ENCODE data around the gene RER1. TPM values are rescaled to one million over a fixed set of nuclear protein-coding genes. Genes with fewer than 3 reads are reported as not detected.

The RER1 gene
- total and polyA plus RNA-seq, 4 donors: 48.8 to 118 (median 89.8) TPM

DNA sequence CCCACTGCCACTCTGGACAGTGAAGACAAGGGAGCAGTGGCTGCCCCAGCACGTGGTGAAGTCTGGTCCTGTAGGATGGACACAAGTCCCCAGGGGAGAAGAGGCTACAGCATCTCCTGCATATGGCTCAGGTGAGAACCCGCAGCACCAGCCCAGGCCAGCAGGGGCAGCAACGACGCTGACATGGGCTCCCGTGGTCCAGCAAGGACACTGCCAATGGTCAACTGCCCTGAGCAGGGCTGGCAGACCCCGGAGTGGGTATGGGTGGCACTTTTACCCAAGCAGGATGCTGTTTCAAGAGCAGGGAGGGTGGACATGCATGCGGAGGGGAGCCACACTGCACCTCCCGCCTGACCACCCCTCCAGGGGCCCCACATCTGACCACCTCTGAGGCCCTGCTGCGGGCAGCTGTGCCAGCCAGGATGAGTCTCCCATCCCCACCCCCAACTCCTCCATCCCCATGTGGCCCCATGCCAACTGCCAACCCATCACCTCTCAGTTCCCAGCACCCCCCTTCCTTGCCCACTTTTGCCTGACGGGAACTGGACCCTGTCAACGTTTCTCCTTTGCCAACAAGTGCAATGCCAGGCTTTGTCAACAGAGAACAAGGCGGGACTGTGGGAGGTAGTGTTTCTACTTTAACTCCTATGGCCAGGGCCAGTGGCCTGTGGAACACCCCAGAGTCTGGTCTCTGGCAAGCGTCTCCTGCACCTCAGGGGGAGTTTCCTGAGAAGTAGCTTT, 8.8 kb upstream of the RER1 start:
- no peak overlapping the region for H3K4me3 ChIP-seq (ENCODE audit: low read depth, low read length)
- peaks cover 81% of the 10 kb centered on the region for H3K36me3 ChIP-seq (ENCODE audit: control insufficient read depth, insufficient read depth, low read length)
- no peak overlapping the region for H3K27ac ChIP-seq (ENCODE audit: low read depth, low read length)
- WGBS (ENCODE audit: insufficient coverage): 50% methylated on average over 11 of the region's 13 CpGs
- H3K4me1 ChIP-seq (ENCODE audit: control insufficient read depth, insufficient read depth, low read length): peaks cover 22% of the 10 kb centered on the region
- H3K9me3 ChIP-seq (ENCODE audit: control insufficient read depth, insufficient read depth, low read length): no peaks in the 10 kb centered on the region
- peak in 1 of 6 donors; percentile 20 for DNase-seq (ENCODE audit: low read depth in 4 of 6, low spot score in 6 of 6)
- H3K27me3 ChIP-seq (ENCODE audit: control insufficient read depth, insufficient read depth, low read length): no peaks in the 10 kb centered on the region

GRCh38 chr1:2383576-2383975, 8.1 kb upstream of the RER1 start:
- Histone ChIP-seq H3K4me3 (ENCODE audit: low read depth, low read length) (no peak overlapping the region), H3K27me3 (ENCODE audit: control insufficient read depth, insufficient read depth, low read length) (no peaks in the 10 kb centered on the region), H3K27ac (ENCODE audit: low read depth, low read length) (no peak overlapping the region), H3K9me3 (ENCODE audit: control insufficient read depth, insufficient read depth, low read length) (no peaks in the 10 kb centered on the region), H3K36me3 (ENCODE audit: control insufficient read depth, insufficient read depth, low read length) (peaks cover 80% of the 10 kb centered on the region), H3K4me1 (ENCODE audit: control insufficient read depth, insufficient read depth, low read length) (peaks cover 19% of the 10 kb centered on the region)
- 89% methylated on average over 13 of the region's 14 CpGs for WGBS (ENCODE audit: insufficient coverage)
- DNase-seq (ENCODE audit: low read depth in 4 of 6, low spot score in 6 of 6): no peak

DNA sequence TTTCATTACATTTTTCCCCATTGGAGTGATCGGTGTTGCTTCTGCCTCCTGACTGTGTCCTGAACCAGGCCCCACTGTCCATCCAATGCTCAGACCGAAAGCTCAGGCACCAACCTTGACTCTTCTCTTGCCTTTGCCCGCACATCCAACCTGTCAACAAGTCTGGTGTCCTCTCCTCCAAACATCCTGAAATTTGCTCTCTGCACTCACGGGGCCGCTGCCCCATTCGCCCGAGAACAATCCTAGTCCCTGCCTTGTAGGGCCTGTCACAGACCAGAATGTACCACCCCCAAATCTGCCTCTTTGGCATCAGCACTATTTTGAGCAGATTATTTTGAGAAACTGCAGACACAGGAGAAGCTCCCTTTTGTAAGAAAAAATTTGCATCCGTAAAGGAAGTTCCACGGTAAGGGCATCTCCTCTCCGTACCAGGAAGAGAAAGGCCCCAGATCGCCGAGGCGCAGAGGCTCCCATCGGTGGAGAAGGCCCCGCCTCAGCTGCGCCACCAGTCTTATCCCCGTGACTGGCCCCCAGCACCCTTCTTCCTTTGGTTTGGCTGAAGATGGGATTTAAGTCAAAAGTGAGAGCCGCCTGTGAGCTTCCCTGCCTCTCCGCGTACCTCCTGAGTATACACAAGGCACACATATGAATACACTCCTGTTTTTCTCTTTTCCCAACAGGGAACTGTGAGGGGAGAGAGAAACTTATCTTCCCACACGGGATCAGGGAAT, 7.3 kb upstream of the RER1 start:
- DNase-seq (ENCODE audit: low read depth in 4 of 6, low spot score in 6 of 6): no peak
- Histone ChIP-seq H3K27ac (ENCODE audit: low read depth, low read length) (no peak overlapping the region), H3K4me1 (ENCODE audit: control insufficient read depth, insufficient read depth, low read length) (peaks cover 19% of the 10 kb centered on the region), H3K27me3 (ENCODE audit: control insufficient read depth, insufficient read depth, low read length) (no peaks in the 10 kb centered on the region), H3K36me3 (ENCODE audit: control insufficient read depth, insufficient read depth, low read length) (peaks cover 76% of the 10 kb centered on the region), H3K4me3 (ENCODE audit: low read depth, low read length) (no peak overlapping the region), H3K9me3 (ENCODE audit: control insufficient read depth, insufficient read depth, low read length) (no peaks in the 10 kb centered on the region)
- WGBS (ENCODE audit: insufficient coverage): 94% methylated on average over 11 of the region's 21 CpGs

- no peak for DNase-seq (ENCODE audit: low read depth in 4 of 6, low spot score in 6 of 6)
- 81% methylated on average over 36 of the region's 41 CpGs for WGBS (ENCODE audit: insufficient coverage)
- no peaks in the 10 kb centered on the region for H3K9me3 ChIP-seq (ENCODE audit: control insufficient read depth, insufficient read depth, low read length)
- H3K4me3 ChIP-seq (ENCODE audit: low read depth, low read length): no peak overlapping the region
- no peak overlapping the region for H3K27ac ChIP-seq (ENCODE audit: low read depth, low read length)
- H3K36me3 ChIP-seq (ENCODE audit: control insufficient read depth, insufficient read depth, low read length): peaks cover 75% of the 10 kb centered on the region
- peaks cover 22% of the 10 kb centered on the region for H3K4me1 ChIP-seq (ENCODE audit: control insufficient read depth, insufficient read depth, low read length)
- no peaks in the 10 kb centered on the region for H3K27me3 ChIP-seq (ENCODE audit: control insufficient read depth, insufficient read depth, low read length)
Measured at GRCh38 chr1:2384941-2385481, 6.6 kb upstream of the RER1 start.

DNA sequence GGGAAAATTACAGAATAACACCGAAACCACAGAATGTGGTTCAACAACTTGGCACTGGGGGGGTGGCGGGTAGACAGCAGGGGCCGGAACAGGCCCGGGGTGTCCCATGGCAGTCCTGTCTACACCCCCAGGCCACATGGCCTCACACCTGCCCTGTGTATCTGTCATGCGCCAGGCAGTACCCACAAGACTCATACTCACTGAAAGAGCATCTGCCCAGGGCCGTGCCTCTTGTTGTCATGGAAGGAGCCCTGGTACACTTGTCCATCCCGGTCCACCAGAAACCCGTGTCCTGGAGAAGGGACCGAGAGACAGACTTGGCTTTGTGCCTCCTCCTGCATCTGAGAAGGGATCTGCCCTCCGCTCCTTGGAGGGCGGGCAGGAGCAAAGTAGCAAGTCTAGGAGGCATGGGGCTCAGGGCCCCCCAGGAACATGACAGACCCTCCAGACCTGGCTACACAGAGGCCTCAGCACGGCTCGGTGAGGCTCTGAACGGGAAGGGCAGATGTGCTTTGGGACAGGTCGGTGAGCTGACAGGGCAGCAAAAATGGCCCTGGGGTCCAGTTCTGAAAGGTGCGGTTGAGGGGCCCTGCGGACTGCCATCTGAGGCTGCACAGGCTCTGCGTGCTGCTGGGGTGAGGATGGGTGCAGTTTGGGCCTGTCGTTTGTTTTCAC, 5.9 kb upstream of the RER1 start:
- H3K9me3 ChIP-seq (ENCODE audit: control insufficient read depth, insufficient read depth, low read length): no peaks in the 10 kb centered on the region
- WGBS (ENCODE audit: insufficient coverage): 94% methylated on average over 18 of the region's 19 CpGs
- no peak overlapping the region for H3K4me3 ChIP-seq (ENCODE audit: low read depth, low read length)
- peaks cover 30% of the 10 kb centered on the region for H3K4me1 ChIP-seq (ENCODE audit: control insufficient read depth, insufficient read depth, low read length)
- H3K27me3 ChIP-seq (ENCODE audit: control insufficient read depth, insufficient read depth, low read length): no peaks in the 10 kb centered on the region
- peaks cover 74% of the 10 kb centered on the region for H3K36me3 ChIP-seq (ENCODE audit: control insufficient read depth, insufficient read depth, low read length)
- H3K27ac ChIP-seq (ENCODE audit: low read depth, low read length): no peak overlapping the region
- DNase-seq (ENCODE audit: low read depth in 4 of 6, low spot score in 6 of 6): no peak

DNA sequence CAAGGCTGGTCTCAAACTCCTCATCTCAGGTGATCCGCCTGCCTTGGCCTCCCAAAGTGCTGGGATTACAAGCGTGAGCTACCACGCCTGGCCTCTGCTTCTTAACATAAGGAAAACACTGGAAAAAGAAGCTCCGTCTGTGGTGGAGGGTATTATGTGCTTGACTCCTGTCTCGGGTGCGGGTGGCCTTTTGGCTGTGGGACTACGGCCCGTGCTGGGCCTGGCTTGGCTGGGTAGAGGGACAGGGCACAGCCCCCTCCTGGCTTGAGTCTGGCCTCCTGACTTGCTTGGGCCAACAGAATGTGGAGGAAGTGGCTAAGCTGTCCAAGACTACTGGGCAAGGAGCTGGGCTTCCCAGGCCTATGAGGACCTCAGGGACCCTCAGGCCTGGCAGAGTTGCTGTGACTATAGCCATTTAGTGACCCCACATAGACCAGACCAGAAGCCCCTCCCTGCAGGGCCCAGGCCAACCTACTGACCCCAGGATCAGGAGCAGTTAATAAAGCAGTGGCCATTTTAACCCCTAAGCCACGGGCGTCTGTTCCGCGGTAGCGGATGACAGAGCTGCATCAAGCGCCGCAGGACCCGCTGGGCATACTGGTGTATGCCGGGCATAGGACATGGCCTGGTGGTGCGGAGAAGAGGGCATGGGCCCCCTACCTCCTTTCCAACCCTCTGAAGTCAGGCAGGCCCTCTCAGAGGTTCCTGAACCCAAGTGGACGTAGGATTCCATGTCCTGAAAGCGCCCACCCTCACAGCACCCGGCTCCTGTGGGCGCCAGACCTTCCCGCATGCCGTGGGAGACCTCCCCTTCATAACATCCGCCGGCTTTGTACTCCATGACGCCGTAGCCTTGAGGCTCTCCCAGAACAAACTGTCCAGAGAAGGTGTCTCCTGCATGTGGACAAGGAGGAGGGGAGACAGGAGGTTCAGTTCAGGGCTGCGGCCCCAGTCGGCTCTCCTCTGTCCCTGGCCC, 4.7 kb upstream of the RER1 start:
- no peak overlapping the region for H3K4me3 ChIP-seq (ENCODE audit: low read depth, low read length)
- no peak for DNase-seq (ENCODE audit: low read depth in 4 of 6, low spot score in 6 of 6)
- no peaks in the 10 kb centered on the region for H3K27me3 ChIP-seq (ENCODE audit: control insufficient read depth, insufficient read depth, low read length)
- peaks cover 24% of the 10 kb centered on the region for H3K4me1 ChIP-seq (ENCODE audit: control insufficient read depth, insufficient read depth, low read length)
- 96% methylated on average over 21 of the region's 30 CpGs for WGBS (ENCODE audit: insufficient coverage)
- no peak overlapping the region for H3K27ac ChIP-seq (ENCODE audit: low read depth, low read length)
- peaks cover 63% of the 10 kb centered on the region for H3K36me3 ChIP-seq (ENCODE audit: control insufficient read depth, insufficient read depth, low read length)
- H3K9me3 ChIP-seq (ENCODE audit: control insufficient read depth, insufficient read depth, low read length): no peaks in the 10 kb centered on the region

GRCh38 chr1:2388004-2388913, 3.4 kb upstream of the RER1 start:
- H3K9me3 ChIP-seq (ENCODE audit: control insufficient read depth, insufficient read depth, low read length): no peaks in the 10 kb centered on the region
- 96% methylated on average over 18 of the region's 32 CpGs for WGBS (ENCODE audit: insufficient coverage)
- no peaks in the 10 kb centered on the region for H3K27me3 ChIP-seq (ENCODE audit: control insufficient read depth, insufficient read depth, low read length)
- H3K4me3 ChIP-seq (ENCODE audit: low read depth, low read length): no peak overlapping the region
- DNase-seq (ENCODE audit: low read depth in 4 of 6, low spot score in 6 of 6): no peak
- peaks cover 23% of the 10 kb centered on the region for H3K4me1 ChIP-seq (ENCODE audit: control insufficient read depth, insufficient read depth, low read length)
- H3K27ac ChIP-seq (ENCODE audit: low read depth, low read length): no peak overlapping the region
- peaks cover 56% of the 10 kb centered on the region for H3K36me3 ChIP-seq (ENCODE audit: control insufficient read depth, insufficient read depth, low read length)

DNA sequence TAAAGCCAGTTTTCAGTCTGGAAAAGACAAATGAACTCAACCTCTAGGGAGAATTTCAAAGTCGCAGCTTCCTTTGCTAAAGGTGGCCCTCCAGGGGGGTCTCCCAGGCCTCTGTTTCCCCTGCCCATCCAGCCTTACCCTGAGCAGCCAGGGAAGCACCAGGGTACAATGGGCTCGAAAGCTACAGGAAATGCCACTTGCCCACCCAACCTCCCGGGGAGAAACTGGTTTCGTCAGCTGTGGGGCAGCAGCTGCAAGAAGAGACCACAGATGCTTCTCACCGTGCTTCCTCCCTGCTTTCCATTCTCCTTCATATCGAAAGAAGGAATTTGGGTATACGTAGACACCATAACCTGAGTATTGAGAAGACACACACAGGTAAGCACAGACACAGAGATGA, 2.0 kb upstream of the RER1 start:
- H3K4me3 ChIP-seq (ENCODE audit: low read depth, low read length): no peak overlapping the region
- no peaks in the 10 kb centered on the region for H3K9me3 ChIP-seq (ENCODE audit: control insufficient read depth, insufficient read depth, low read length)
- no peak overlapping the region for H3K27ac ChIP-seq (ENCODE audit: low read depth, low read length)
- WGBS (ENCODE audit: insufficient coverage): 94% methylated on average over 7 of the region's 7 CpGs
- peaks cover 28% of the 10 kb centered on the region for H3K4me1 ChIP-seq (ENCODE audit: control insufficient read depth, insufficient read depth, low read length)
- peaks cover 58% of the 10 kb centered on the region for H3K36me3 ChIP-seq (ENCODE audit: control insufficient read depth, insufficient read depth, low read length)
- no peak for DNase-seq (ENCODE audit: low read depth in 4 of 6, low spot score in 6 of 6)
- no peaks in the 10 kb centered on the region for H3K27me3 ChIP-seq (ENCODE audit: control insufficient read depth, insufficient read depth, low read length)

Data from spinal cord (tissue), 10 donors.